HepG2 (cell line): ENCODE results near the gene UNC13D. TPM values are rescaled to one million over a fixed set of nuclear protein-coding genes. Genes with fewer than 3 reads are reported as not detected.

ENCODE experiments used
- HCFC1 ChIP-seq: fragments of 150-350 bp; IDR thresholded peaks from 2 replicates; pipeline ENCODE4 v1.6.1; 2014; ENCODE audit warnings: low read depth, low read length
- SNAPC2 ChIP-seq: sonication (generic); formaldehyde crosslinking; IDR thresholded peaks from 2 replicates; pipeline ENCODE4 v1.8.1; 2022; ENCODE audit warnings: mild to moderate bottlenecking, missing genetic modification reagents
- SOX13 ChIP-seq, 3 experiments: fragments of 450-650 bp in 1 of 3; sonication (generic) in 1 of 3; formaldehyde crosslinking in 1 of 3; IDR thresholded peaks in 2 of 3; conservative IDR thresholded peaks in 1 of 3; 2 replicates each; pipeline versions ENCODE4 v1.5.0 to v1.6.1; 2016 to 2020; ENCODE audit warnings: antibody characterized with exemption in 1 of 3, mild to moderate bottlenecking in 1 of 3, missing compliant biosample characterization in 1 of 3, missing genetic modification reagents in 1 of 3, moderate library complexity in 1 of 3
- TMF1 ChIP-seq: sonication (generic); formaldehyde crosslinking; IDR thresholded peaks from 2 replicates; pipeline ENCODE4 v1.8.1; 2022; ENCODE audit warnings: low read depth, missing genetic modification reagents
- ZEB1 ChIP-seq: IDR thresholded peaks from 2 replicates; pipeline ENCODE4 v1.6.1; 2012; ENCODE audit warnings: mild to moderate bottlenecking, low read depth, inconsistent platforms; ENCODE audit not compliant: insufficient replicate concordance
- ZZZ3 ChIP-seq: sonication (generic); formaldehyde crosslinking; IDR thresholded peaks from 2 replicates; pipeline ENCODE4 v1.4.0; 2020; ENCODE audit warnings: missing genetic modification reagents, mild to moderate bottlenecking, borderline replicate concordance
- polyA plus RNA-seq, 8 experiments: library from polyadenylated mRNA; depleted of rRNA in 3 of 8; stranded (reverse) in 7 of 8; unstranded in 1 of 8; fragments of >200 nt; fragmentation: Illumina TruSeq in 4 of 8; extraction: Trizol in 4 of 8; gene quantifications; 2 replicates each; pipeline versions ENCODE4 v1.2.1 to v1.2.3, GENCODE V29; 2011 to 2016; ENCODE audit warnings: low read depth in 4 of 8, missing spikeins in 1 of 8, mixed read lengths in 1 of 8; ENCODE audit not compliant: insufficient read depth in 1 of 8
- total RNA-seq, 5 experiments: library from RNA; depleted of rRNA; stranded (reverse); fragments of >200 nt; fragmentation: Illumina TruSeq; extraction: Trizol; gene quantifications; 2 replicates each; pipeline ENCODE4 v1.2.3, GENCODE V29; 2016; ENCODE audit warnings: low read depth in 1 of 5
- TF ChIP-seq, protein P1 (sequence below): sonication (generic); formaldehyde crosslinking; IDR thresholded peaks from 2 replicates; pipeline ENCODE4; 2020; ENCODE audit warnings: missing genetic modification reagents, mild to moderate bottlenecking, borderline replicate concordance
- TF ChIP-seq, protein P2 (sequence below): sonication (generic); formaldehyde crosslinking; IDR thresholded peaks from 2 replicates; pipeline ENCODE4 v1.8.1; 2023; ENCODE audit warnings: mild to moderate bottlenecking, missing genetic modification reagents, borderline replicate concordance
- TF ChIP-seq, protein P3 (sequence below): sonication (generic); formaldehyde crosslinking; IDR thresholded peaks from 2 replicates; pipeline ENCODE4 v1.5.1; 2020; ENCODE audit warnings: missing genetic modification reagents, mild to moderate bottlenecking, borderline replicate concordance
- TF ChIP-seq, protein P4 (sequence below): sonication (generic); formaldehyde crosslinking; IDR thresholded peaks from 2 replicates; pipeline ENCODE4 v1.4.0; 2020; ENCODE audit warnings: missing genetic modification reagents, borderline replicate concordance
- TF ChIP-seq, protein P5 (sequence below): sonication (generic); formaldehyde crosslinking; IDR thresholded peaks from 2 replicates; pipeline ENCODE4 v1.5.0; 2020; ENCODE audit warnings: missing genetic modification reagents
- TF ChIP-seq, protein P6 (sequence below): sonication (generic); formaldehyde crosslinking; IDR thresholded peaks from 2 replicates; pipeline ENCODE4 v1.5.0; 2020; ENCODE audit warnings: mild to moderate bottlenecking, missing genetic modification reagents

UNC13D gene
- total and polyA plus RNA-seq, 2 of the 13 experiments (the other 11 are each of a cell fraction or from before 2014, with no cell fraction given), result 29.7 to 42.7 TPM

DNA sequence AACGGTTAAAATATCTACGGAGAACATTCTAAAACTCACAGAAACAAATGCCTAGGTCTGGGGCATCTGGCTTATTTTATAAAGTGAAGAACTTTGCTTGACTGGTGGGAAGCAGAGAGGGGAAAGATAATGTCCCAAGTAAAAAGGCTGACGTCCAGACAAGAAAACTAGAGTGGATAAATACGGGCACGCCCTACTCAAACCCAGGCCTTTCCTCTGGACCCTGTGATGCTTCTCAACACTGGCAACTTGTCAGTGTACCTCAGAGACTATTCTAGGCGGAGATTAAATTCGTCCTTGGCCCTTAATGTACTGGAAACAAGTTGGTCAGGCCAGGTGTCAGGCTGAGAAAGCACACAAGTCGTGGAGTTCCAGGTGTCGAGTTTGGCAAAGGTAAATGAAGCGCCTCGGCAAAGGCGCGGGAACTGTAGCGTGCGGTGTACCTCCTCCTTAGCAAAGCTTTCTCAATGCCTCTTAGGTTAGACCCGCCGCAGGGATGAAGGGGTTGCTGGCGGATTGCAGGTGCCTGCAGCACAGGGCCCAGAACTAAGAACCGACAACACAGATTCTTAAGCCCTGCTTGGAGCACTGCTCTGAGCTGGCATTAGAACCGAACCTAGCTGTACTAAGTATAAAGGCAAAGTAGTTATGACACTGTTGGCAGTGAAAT, 60.3 kb downstream of the UNC13D start (continued):
- TF ChIP-seq, protein P1, sequence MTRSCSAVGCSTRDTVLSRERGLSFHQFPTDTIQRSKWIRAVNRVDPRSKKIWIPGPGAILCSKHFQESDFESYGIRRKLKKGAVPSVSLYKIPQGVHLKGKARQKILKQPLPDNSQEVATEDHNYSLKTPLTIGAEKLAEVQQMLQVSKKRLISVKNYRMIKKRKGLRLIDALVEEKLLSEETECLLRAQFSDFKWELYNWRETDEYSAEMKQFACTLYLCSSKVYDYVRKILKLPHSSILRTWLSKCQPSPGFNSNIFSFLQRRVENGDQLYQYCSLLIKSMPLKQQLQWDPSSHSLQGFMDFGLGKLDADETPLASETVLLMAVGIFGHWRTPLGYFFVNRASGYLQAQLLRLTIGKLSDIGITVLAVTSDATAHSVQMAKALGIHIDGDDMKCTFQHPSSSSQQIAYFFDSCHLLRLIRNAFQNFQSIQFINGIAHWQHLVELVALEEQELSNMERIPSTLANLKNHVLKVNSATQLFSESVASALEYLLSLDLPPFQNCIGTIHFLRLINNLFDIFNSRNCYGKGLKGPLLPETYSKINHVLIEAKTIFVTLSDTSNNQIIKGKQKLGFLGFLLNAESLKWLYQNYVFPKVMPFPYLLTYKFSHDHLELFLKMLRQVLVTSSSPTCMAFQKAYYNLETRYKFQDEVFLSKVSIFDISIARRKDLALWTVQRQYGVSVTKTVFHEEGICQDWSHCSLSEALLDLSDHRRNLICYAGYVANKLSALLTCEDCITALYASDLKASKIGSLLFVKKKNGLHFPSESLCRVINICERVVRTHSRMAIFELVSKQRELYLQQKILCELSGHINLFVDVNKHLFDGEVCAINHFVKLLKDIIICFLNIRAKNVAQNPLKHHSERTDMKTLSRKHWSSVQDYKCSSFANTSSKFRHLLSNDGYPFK (CRISPR knock-in tag), result 0 out of 2 replicates have a peak, but pooled peaks have one; percentile 9
- TF ChIP-seq, protein P2, sequence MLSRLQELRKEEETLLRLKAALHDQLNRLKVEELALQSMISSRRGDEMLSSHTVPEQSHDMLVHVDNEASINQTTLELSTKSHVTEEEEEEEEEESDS, result 0 out of 2 replicates have a peak, but pooled peaks have one; percentile 28
- TF ChIP-seq, protein P3, sequence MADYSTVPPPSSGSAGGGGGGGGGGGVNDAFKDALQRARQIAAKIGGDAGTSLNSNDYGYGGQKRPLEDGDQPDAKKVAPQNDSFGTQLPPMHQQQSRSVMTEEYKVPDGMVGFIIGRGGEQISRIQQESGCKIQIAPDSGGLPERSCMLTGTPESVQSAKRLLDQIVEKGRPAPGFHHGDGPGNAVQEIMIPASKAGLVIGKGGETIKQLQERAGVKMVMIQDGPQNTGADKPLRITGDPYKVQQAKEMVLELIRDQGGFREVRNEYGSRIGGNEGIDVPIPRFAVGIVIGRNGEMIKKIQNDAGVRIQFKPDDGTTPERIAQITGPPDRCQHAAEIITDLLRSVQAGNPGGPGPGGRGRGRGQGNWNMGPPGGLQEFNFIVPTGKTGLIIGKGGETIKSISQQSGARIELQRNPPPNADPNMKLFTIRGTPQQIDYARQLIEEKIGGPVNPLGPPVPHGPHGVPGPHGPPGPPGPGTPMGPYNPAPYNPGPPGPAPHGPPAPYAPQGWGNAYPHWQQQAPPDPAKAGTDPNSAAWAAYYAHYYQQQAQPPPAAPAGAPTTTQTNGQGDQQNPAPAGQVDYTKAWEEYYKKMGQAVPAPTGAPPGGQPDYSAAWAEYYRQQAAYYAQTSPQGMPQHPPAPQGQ, result no peak
- TF ChIP-seq, protein P4, sequence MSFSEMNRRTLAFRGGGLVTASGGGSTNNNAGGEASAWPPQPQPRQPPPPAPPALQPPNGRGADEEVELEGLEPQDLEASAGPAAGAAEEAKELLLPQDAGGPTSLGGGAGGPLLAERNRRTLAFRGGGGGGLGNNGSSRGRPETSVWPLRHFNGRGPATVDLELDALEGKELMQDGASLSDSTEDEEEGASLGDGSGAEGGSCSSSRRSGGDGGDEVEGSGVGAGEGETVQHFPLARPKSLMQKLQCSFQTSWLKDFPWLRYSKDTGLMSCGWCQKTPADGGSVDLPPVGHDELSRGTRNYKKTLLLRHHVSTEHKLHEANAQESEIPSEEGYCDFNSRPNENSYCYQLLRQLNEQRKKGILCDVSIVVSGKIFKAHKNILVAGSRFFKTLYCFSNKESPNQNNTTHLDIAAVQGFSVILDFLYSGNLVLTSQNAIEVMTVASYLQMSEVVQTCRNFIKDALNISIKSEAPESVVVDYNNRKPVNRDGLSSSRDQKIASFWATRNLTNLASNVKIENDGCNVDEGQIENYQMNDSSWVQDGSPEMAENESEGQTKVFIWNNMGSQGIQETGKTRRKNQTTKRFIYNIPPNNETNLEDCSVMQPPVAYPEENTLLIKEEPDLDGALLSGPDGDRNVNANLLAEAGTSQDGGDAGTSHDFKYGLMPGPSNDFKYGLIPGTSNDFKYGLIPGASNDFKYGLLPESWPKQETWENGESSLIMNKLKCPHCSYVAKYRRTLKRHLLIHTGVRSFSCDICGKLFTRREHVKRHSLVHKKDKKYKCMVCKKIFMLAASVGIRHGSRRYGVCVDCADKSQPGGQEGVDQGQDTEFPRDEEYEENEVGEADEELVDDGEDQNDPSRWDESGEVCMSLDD (CRISPR knock-in tag), result peak; percentile 76; the same call in 1 of the 2 replicates
- no peak; the same call in 1 of the 2 replicates for TF ChIP-seq TMF1
- peak; percentile 61 for TF ChIP-seq ZEB1
- TF ChIP-seq HCFC1, result no peak
- no peak for TF ChIP-seq SNAPC2
- no peak for TF ChIP-seq ZZZ3 (CRISPR knock-in tag)
- TF ChIP-seq, protein P5, sequence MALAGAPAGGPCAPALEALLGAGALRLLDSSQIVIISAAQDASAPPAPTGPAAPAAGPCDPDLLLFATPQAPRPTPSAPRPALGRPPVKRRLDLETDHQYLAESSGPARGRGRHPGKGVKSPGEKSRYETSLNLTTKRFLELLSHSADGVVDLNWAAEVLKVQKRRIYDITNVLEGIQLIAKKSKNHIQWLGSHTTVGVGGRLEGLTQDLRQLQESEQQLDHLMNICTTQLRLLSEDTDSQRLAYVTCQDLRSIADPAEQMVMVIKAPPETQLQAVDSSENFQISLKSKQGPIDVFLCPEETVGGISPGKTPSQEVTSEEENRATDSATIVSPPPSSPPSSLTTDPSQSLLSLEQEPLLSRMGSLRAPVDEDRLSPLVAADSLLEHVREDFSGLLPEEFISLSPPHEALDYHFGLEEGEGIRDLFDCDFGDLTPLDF (CRISPR knock-in tag), result peak; percentile 52; the same call in 1 of the 2 replicates
- TF ChIP-seq SOX13 (IDR thresholded peaks at IDR 0.05), result no peak
- TF ChIP-seq SOX13 (CRISPR knock-in tag; conservative IDR thresholded peaks at IDR 0.05 in 1 of 2, IDR thresholded peaks at IDR 0.05 in 1 of 2), result 0 out of 4 replicates have a peak, but pooled peaks of 1 of the 2 experiments have one; percentile 2
- TF ChIP-seq, protein P6, sequence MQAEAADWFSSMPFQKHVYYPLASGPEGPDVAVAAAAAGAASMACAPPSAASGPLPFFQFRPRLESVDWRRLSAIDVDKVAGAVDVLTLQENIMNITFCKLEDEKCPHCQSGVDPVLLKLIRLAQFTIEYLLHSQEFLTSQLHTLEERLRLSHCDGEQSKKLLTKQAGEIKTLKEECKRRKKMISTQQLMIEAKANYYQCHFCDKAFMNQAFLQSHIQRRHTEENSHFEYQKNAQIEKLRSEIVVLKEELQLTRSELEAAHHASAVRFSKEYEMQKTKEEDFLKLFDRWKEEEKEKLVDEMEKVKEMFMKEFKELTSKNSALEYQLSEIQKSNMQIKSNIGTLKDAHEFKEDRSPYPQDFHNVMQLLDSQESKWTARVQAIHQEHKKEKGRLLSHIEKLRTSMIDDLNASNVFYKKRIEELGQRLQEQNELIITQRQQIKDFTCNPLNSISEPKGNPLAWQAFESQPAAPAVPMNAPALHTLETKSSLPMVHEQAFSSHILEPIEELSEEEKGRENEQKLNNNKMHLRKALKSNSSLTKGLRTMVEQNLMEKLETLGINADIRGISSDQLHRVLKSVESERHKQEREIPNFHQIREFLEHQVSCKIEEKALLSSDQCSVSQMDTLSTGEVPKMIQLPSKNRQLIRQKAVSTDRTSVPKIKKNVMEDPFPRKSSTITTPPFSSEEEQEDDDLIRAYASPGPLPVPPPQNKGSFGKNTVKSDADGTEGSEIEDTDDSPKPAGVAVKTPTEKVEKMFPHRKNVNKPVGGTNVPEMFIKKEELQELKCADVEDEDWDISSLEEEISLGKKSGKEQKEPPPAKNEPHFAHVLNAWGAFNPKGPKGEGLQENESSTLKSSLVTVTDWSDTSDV (CRISPR knock-in tag), result no peak
